GM21723 (cell line): ENCODE measurements around the gene DUSP16.
"Not testable (repeated sequence)": the region's sequence is repeated elsewhere in the genome, so short reads cannot be mapped to it uniquely, and the experiment has no call there.

ENCODE experiments used
- ATAC-seq: cut with Tn5 transposase; IDR thresholded peaks from one replicate; pipeline ENCODE4 v1.9.1; 2021; ENCODE audit warnings: mild to moderate bottlenecking, moderate library complexity; ENCODE audit not compliant: unreplicated experiment

DUSP16 gene

GRCh38 chr12:12471982-12472961, 90.4 kb downstream of the DUSP16 start:
- not testable (repeated sequence) for ATAC-seq

GRCh38 chr12:12470751-12471306, 91.8 kb downstream of the DUSP16 start:
- ATAC-seq: no peak

DNA sequence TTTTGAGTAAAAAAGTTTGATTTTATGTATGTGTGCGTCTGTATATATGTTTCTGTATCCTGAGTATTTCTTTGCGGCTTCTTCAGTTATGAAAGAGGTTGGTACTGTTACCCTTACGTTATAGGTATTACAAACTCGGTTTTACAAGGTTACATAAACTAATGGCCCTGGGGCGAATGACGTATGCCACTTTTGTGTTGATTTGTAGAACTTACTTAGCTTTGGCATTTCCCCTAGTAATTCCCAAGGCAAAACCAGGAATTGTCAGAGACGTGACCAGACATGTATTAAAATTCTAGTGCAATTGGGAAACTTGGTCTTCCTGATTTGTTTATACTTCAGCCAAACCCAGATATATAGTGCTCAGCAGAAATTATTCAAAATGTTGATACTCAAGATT, 93.3 kb downstream of the DUSP16 start:
- no peak for ATAC-seq

GRCh38 chr12:12468575-12468974, 94.1 kb downstream of the DUSP16 start:
- ATAC-seq: no peak

GRCh38 chr12:12467688-12468261, 94.9 kb downstream of the DUSP16 start:
- no peak for ATAC-seq

DNA sequence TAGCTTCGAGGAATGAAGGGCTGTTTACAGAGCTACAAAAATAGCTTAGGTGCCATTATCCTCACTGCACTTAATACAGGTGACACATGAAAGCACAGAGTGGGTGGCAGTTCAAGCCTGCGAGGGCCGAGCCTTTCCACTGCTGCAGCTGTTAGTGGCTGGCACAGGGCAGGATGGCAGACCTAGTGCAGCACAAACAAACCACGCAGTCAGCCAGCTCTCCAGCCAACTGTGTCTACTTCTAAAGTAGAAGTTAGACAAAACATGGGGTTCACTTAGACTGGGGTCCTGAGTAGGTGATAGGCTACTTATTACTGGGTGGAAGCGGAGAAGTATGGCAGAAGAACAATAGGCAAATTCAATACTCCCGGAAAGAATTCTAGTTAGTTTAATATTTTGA, 95.4 kb downstream of the DUSP16 start:
- no peak for ATAC-seq

DNA sequence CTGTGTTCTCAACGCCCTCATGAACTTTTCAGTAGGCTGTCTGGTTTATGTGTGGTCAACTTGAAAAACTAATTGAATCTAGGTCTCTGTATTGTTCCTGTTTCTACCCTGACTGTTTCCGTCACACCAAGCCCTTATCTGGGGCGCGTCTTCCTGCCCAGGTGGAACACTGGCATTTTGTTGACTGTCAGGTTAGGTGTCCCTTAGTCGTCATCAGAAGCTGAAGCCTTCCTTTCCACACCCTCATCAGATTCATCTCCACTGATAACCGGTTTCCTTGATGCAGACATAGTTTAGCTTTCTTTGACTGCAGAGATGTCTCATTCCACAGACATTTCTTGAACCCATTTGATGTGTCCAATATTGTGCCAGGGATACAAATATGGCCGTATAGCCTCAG, 96.5 kb downstream of the DUSP16 start:
- no peak for ATAC-seq

DNA sequence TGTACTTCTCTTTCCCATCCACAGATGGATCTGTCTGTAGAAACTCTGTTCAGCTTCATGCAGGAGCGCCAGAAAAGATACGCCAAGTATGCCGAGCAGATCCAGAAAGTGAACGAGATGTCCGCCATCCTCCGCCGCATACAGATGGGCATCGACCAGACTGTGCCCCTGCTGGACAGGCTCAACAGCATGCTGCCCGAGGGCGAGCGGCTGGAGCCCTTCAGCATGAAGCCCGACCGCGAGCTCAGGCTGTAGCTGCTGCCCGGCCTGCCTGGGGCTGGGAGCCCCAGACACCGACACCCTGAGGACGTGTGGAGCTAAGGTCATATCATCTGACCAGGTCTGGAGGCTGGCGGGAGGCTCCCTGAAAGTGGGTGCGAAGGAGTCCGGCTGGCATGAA, 97.1 kb downstream of the DUSP16 start:
- ATAC-seq: no peak

- ATAC-seq: peak; percentile 51
These were observed 100.7 kb downstream of the DUSP16 start for GRCh38 chr12:12461923-12462315.

- no peak for ATAC-seq
These were observed 101.4 kb downstream of the DUSP16 start for GRCh38 chr12:12460935-12461922.

- no peak for ATAC-seq
These were observed 106.0 kb downstream of the DUSP16 start for GRCh38 chr12:12456637-12457036.

- ATAC-seq: no peak
These were observed 108.3 kb downstream of the DUSP16 start for GRCh38 chr12:12454315-12454714.

- ATAC-seq: no peak
These were observed 109.0 kb downstream of the DUSP16 start for GRCh38 chr12:12453635-12454034.

GRCh38 chr12:12452326-12452902, 110.2 kb downstream of the DUSP16 start:
- no peak for ATAC-seq

- ATAC-seq: no peak
These were observed 111.6 kb downstream of the DUSP16 start for GRCh38 chr12:12451098-12451497.

GRCh38 chr12:12450043-12450471, 112.6 kb downstream of the DUSP16 start:
- ATAC-seq: no peak

- ATAC-seq: no peak
These were observed 113.1 kb downstream of the DUSP16 start for GRCh38 chr12:12449533-12450025.

- ATAC-seq: no peak
These were observed 114.8 kb downstream of the DUSP16 start for GRCh38 chr12:12447837-12448236.

- no peak for ATAC-seq
These were observed 115.4 kb downstream of the DUSP16 start for GRCh38 chr12:12447236-12447635.

DNA sequence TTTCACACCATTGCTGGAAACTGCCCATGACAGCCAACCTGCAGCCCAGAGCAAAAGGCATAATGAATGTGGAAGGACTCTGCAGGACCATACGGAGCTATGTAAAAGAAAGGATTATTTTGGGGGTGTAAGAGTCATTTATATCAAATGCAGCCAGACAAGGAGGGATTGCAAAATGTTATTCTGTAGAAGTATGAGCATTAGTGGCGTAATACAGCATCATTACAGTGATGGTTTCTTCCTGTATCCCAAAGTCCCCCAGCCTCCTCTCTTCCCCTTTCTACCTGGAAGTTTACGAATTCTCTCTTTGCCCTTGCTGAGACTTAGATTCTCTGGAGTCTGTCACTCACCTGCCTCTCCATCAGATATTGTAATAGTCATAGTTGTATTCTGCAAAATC, 115.9 kb downstream of the DUSP16 start:
- ATAC-seq: no peak
